Gastroesophageal sphincter (tissue), 4 donors: ENCODE measurements around the gene C10orf71. TPM values are rescaled to one million over a fixed set of nuclear protein-coding genes. Genes with fewer than 3 reads are reported as not detected.

ENCODE experiments used
- ATAC-seq: fragments of 150-250 bp; one replicate; pipeline ENCODE4 v1.9.1; 2016; ENCODE audit warnings: mild to moderate bottlenecking, moderate library complexity
- H3K27ac ChIP-seq, 4 donors: fragments of 200-600 bp; sonication (generic) in 3 of 4; 1 replicate in 3 of 4; 2 replicates in 1 of 4; pipeline ENCODE4 v1.5.1; 2016 to 2019
- H3K27me3 ChIP-seq: fragments of 200-600 bp; sonication (generic); one replicate; pipeline ENCODE4 v1.5.1; 2019
- H3K36me3 ChIP-seq, 2 donors: fragments of 200-600 bp; sonication (generic); one replicate each; pipeline ENCODE4 v1.5.1; 2019; ENCODE audit warnings: control low read depth in 1 of 2
- H3K4me1 ChIP-seq, 3 donors: fragments of 200-600 bp; sonication (generic); 1 replicate in 2 of 3; 2 replicates in 1 of 3; pipeline ENCODE4 v1.5.1; 2016 to 2019; ENCODE audit warnings: control low read depth in 2 of 3
- H3K4me3 ChIP-seq, 2 donors: fragments of 200-600 bp; sonication (generic); one replicate each; pipeline ENCODE4 v1.5.1; 2019; ENCODE audit warnings: mild to moderate bottlenecking in 1 of 2, moderate library complexity in 1 of 2
- H3K9me3 ChIP-seq, 3 donors: fragments of 200-600 bp; sonication (generic); one replicate each; pipeline ENCODE4 v1.5.1; 2017 to 2019; ENCODE audit warnings: control low read depth in 2 of 3
- EP300 ChIP-seq: sonication (generic); formaldehyde crosslinking; IDR thresholded peaks from one replicate; pipeline ENCODE4 v1.6.1; 2017; ENCODE audit warnings: antibody characterized with exemption, mild to moderate bottlenecking
- POLR2A ChIP-seq, 2 donors: fragments of 450-650 bp; IDR thresholded peaks; one replicate each; pipeline ENCODE4 v1.6.1; 2017; ENCODE audit warnings: antibody characterized with exemption in 2 of 2, mild to moderate bottlenecking in 2 of 2, moderate library complexity in 1 of 2
- POLR2AphosphoS5 ChIP-seq: sonication (generic); formaldehyde crosslinking; IDR thresholded peaks from one replicate; pipeline ENCODE4 v1.6.1; 2017; ENCODE audit warnings: antibody characterized with exemption
- WGBS, 2 donors: methylation state at CpG; one replicate each; pipeline ENCODE4 v1.1.5; 2018; ENCODE audit warnings: low coverage in 1 of 2; 5-methylcytosine and 5-hydroxymethylcytosine counted together
- total RNA-seq, 4 donors: library from RNA; depleted of rRNA; stranded (reverse); fragments of >200 nt; gene quantifications; one replicate each; pipeline ENCODE4 v1.1.0, GENCODE V29; 2016
- TF ChIP-seq, protein P1 (sequence below), 4 experiments: fragments of 200-600 bp in 2 of 4; fragments of 450-650 bp in 2 of 4; sonication (generic) in 1 of 4; IDR thresholded peaks; one replicate each; pipeline ENCODE4 v1.5.1; 2017 to 2019; ENCODE audit warnings: antibody characterized with exemption in 4 of 4, mild to moderate bottlenecking in 2 of 4, moderate library complexity in 2 of 4

The C10orf71 gene
- total RNA-seq, 4 donors from 2014 or later = 0.08 to 0.27 TPM; not detected in 2

DNA sequence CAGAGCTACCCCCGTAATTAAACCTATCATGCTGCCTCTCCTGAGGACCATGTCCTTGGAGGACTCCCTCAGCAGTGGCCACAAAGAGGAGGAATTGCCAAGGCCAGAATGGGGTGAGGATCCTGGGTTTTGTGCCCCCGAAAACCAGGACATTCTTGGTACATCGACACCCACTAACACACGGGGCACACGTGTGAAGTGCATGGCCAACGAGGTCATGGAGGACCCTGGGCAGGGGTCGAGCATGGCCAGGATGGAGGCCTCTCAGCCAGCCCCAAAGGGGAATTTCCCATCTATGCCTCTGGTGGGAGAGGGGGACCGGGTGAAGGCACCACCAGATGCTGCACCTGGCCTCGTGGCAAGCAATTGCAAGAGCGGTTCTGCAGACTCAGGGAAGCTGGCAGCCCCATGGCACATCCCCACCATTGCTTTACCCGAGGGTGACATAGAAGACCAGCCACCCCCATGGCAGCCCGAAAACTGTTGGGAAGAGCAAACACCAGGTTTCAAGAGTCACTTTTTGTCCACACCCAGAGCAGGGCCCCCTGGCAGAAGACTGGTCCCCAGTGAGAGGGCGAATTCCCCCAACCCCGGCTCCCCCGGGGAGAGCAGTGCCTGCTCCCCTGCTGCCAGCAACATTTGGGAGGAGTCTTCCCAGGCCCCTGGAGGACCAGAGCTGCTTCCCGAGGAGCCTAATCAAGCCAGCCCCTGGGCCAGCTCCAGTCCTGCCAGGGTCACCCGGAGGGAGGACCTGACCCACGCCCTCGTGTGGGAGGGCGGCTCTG lies 26.4 kb downstream of the C10orf71 start:
- Histone ChIP-seq H3K4me1 (no peaks in the 10 kb centered on the region), H3K27ac (no peak overlapping the region), H3K36me3 (no peaks in the 10 kb centered on the region), H3K27me3 (no peaks in the 10 kb centered on the region), H3K4me3 (no peak overlapping the region), H3K9me3 (no peaks in the 10 kb centered on the region)
- WGBS, 2 donors = 81% methylated on average over 3 of the region's 20 CpGs; no CpG with 5 or more reads in 1 of the 2 donors
- ATAC-seq = no peak
- TF ChIP-seq EP300 (no peak), POLR2A (IDR thresholded peaks at IDR 0.05) (no peak), POLR2AphosphoS5 (no peak)

DNA sequence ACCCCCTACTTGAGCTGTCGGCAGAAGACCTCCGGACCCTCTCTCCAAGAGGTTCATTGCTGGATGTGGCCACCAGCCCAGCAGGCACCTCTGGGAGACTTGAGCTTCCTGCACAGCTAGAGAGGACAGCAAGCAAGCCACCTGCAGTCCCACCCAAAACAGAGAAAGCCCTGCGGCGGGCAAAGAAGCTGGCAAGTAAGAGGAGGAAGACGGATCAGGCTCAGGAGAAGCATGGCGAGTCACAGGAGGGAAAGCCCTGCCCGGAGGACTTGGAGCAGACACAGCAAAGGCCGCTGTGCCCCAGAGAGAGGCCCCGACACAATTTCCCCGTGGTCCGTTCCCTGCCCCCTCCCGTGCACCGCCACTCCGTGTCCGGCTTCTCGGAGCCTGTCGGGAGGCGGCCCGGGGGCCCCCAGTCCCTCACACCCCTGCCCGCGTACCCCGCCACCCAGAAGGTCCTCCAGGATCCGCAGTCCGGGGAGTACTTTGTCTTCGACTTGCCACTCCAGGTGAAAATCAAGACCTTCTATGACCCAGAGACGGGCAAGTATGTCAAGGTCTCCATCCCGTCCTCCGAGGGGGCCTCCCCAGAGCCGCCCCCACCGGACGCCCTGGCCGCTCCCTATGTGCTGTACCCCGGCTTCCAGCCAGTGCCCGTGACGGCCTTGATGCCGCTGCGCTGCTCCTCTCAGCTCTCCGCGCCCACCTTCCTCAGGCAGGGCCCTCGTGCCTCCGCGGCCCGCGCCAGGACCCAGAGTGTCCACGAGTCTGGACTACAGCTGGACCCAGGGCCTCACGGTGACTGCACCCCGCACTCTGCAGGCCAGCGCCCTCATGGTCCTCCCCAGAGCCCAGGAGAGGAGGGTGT lies 27.2 kb downstream of the C10orf71 start:
- 89 to 92% methylated on average over 7 to 9 of the region's 48 CpGs for WGBS, 2 donors
- H3K36me3 ChIP-seq = no peaks in the 10 kb centered on the region
- H3K27ac ChIP-seq = no peak overlapping the region
- H3K4me1 ChIP-seq = no peaks in the 10 kb centered on the region
- H3K27me3 ChIP-seq = no peaks in the 10 kb centered on the region
- H3K9me3 ChIP-seq = no peaks in the 10 kb centered on the region
- no peak for ATAC-seq
- H3K4me3 ChIP-seq = no peak overlapping the region
- no peak for TF ChIP-seq POLR2AphosphoS5
- no peak for TF ChIP-seq EP300
- TF ChIP-seq, protein P1, sequence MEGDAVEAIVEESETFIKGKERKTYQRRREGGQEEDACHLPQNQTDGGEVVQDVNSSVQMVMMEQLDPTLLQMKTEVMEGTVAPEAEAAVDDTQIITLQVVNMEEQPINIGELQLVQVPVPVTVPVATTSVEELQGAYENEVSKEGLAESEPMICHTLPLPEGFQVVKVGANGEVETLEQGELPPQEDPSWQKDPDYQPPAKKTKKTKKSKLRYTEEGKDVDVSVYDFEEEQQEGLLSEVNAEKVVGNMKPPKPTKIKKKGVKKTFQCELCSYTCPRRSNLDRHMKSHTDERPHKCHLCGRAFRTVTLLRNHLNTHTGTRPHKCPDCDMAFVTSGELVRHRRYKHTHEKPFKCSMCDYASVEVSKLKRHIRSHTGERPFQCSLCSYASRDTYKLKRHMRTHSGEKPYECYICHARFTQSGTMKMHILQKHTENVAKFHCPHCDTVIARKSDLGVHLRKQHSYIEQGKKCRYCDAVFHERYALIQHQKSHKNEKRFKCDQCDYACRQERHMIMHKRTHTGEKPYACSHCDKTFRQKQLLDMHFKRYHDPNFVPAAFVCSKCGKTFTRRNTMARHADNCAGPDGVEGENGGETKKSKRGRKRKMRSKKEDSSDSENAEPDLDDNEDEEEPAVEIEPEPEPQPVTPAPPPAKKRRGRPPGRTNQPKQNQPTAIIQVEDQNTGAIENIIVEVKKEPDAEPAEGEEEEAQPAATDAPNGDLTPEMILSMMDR (IDR thresholded peaks at IDR 0.05) = no peak
- no peak for TF ChIP-seq POLR2A (IDR thresholded peaks at IDR 0.05)

DNA sequence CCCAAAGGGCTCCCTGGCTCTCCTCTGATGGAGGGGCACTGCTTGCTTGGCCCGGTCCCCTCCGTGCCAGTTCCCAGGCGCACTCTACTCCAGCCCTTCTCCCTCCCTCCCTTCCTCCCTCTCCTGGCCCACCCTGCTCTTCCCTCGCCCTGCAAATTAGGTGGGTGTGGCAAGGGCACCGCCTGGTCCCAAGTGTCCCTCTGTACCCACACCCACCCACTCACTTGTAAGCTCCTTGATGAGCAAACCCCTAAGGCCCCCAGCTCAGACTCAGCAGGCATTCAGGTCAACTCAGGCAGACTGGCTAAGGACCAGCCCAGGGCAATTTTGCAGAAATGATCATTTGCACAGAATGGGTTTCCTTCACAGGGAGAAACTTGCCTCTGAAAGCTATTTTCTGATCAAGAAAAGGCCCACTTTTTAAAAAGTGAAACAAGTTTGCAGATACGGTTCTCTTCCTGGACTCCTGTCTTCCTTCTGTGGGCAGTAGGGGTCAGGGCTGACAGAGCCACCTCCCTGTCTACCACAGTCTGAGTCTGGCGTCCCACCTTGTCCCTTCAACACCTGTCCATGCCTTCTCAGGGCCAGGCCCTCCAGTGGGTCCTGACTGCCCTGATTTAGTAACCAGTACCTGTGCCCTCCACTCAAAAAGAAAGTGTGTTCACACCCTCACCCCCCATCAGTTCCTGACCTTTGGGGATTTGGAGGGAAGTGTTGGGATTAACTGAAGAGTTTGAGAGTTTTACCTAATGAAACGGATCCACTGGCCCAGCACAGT lies 28.3 kb downstream of the C10orf71 start:
- Histone ChIP-seq H3K4me3 (no peak overlapping the region), H3K36me3 (no peaks in the 10 kb centered on the region), H3K4me1 (no peaks in the 10 kb centered on the region), H3K27me3 (no peaks in the 10 kb centered on the region), H3K9me3 (no peaks in the 10 kb centered on the region), H3K27ac (no peak overlapping the region)
- no peak for ATAC-seq
- TF ChIP-seq, protein P1 (IDR thresholded peaks at IDR 0.05) = no peak
- TF ChIP-seq EP300 (no peak), POLR2AphosphoS5 (no peak), POLR2A (IDR thresholded peaks at IDR 0.05) (no peak)
- WGBS, 2 donors = 80 to 92% methylated on average over 5 to 7 of the region's 8 CpGs

DNA sequence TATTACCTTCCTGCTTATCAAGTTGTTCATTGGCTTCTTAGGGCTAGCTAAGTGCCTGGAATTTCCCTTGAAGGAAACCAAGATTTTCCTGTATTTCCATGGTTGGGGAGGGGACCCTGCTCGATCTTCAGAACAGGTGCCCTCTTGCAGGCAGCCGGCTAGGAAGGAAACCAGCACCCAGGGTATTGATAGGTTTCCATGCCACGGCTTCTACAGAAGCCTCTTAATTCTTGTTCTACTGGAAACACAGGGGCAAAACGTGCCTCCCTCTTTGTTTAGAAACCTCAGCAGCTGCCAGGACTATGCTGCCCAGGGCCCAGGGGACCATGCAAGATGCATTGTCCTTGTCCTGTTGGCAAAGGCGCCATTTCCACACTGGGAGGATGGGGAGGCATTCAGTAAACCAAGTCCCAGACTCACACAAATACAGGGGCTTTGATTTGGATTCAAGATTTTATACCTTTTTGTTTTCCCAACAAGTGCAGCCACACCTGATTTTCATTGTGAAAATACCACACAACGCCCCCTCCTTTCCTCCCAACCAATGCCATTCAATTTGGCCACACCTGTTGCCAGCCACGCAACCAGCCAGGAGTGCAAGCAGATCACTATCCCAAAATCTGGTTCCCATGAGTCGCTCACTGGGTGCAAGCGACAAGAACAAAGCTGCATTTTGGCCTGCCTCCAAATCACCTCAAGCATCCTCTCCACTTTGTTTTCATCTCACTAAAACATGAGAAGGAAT lies 29.6 kb downstream of the C10orf71 start:
- Histone ChIP-seq H3K4me1 (no peaks in the 10 kb centered on the region), H3K27me3 (no peaks in the 10 kb centered on the region), H3K9me3 (no peaks in the 10 kb centered on the region), H3K27ac (no peak overlapping the region), H3K36me3 (no peaks in the 10 kb centered on the region), H3K4me3 (no peak overlapping the region)
- TF ChIP-seq POLR2A (IDR thresholded peaks at IDR 0.05) (no peak), EP300 (no peak), POLR2AphosphoS5 (no peak)
- TF ChIP-seq, protein P1 (IDR thresholded peaks at IDR 0.05) = no peak
- WGBS, 2 donors = 71 to 100% methylated on average over 3 to 6 of the region's 9 CpGs
- no peak for ATAC-seq
